Measurements from ENCODE around the gene DIPK2A. TPM values are rescaled to one million over a fixed set of nuclear protein-coding genes. Genes with fewer than 3 reads are reported as not detected.

DIPK2A gene
- total RNA-seq, 1 donor from 2014 or later, result 18.3 TPM

- Mint-ChIP-seq H3K9me3 (ENCODE audit: unreplicated experiment) (no peaks in the 10 kb centered on the region), H3K4me1 (ENCODE audit: low read depth, unreplicated experiment) (peaks cover 25% of the 10 kb centered on the region), H3K27ac (ENCODE audit: unreplicated experiment) (no peak overlapping the region), H3K27me3 (ENCODE audit: unreplicated experiment) (no peaks in the 10 kb centered on the region), H3K36me3 (ENCODE audit: unreplicated experiment) (peaks cover 5% of the 10 kb centered on the region), H3K4me3 (ENCODE audit: unreplicated experiment) (no peak overlapping the region)
- no peak for DNase-seq
- no peak for TF ChIP-seq CTCF (IDR thresholded peaks at IDR 0.05; ENCODE audit: partially characterized antibody, unreplicated experiment)
These were observed 20.1 kb downstream of the DIPK2A start for GRCh38 chr3:143991713-143992112.

GRCh38 chr3:143998266-143998665 is 26.6 kb downstream of the DIPK2A start:
- Mint-ChIP-seq H3K9me3 (ENCODE audit: unreplicated experiment) (no peaks in the 10 kb centered on the region), H3K36me3 (ENCODE audit: unreplicated experiment) (no peaks in the 10 kb centered on the region), H3K27ac (ENCODE audit: unreplicated experiment) (no peak overlapping the region), H3K27me3 (ENCODE audit: unreplicated experiment) (no peaks in the 10 kb centered on the region), H3K4me3 (ENCODE audit: unreplicated experiment) (no peak overlapping the region), H3K4me1 (ENCODE audit: low read depth, unreplicated experiment) (peaks cover 18% of the 10 kb centered on the region)
- TF ChIP-seq CTCF (IDR thresholded peaks at IDR 0.05; ENCODE audit: partially characterized antibody, unreplicated experiment), result no peak
- no peak for DNase-seq

GRCh38 chr3:144003051-144003450 is 31.4 kb downstream of the DIPK2A start:
- H3K4me3 Mint-ChIP-seq (ENCODE audit: unreplicated experiment), result no peak overlapping the region
- no peaks in the 10 kb centered on the region for H3K9me3 Mint-ChIP-seq (ENCODE audit: unreplicated experiment)
- H3K27ac Mint-ChIP-seq (ENCODE audit: unreplicated experiment), result no peak overlapping the region
- TF ChIP-seq CTCF (IDR thresholded peaks at IDR 0.05; ENCODE audit: partially characterized antibody, unreplicated experiment), result no peak
- H3K36me3 Mint-ChIP-seq (ENCODE audit: unreplicated experiment), result no peaks in the 10 kb centered on the region
- no peaks in the 10 kb centered on the region for H3K27me3 Mint-ChIP-seq (ENCODE audit: unreplicated experiment)
- peaks cover 10% of the 10 kb centered on the region for H3K4me1 Mint-ChIP-seq (ENCODE audit: low read depth, unreplicated experiment)
- DNase-seq, result no peak

- no peak for DNase-seq
- H3K36me3 Mint-ChIP-seq (ENCODE audit: unreplicated experiment), result no peaks in the 10 kb centered on the region
- no peak overlapping the region for H3K4me3 Mint-ChIP-seq (ENCODE audit: unreplicated experiment)
- H3K9me3 Mint-ChIP-seq (ENCODE audit: unreplicated experiment), result no peaks in the 10 kb centered on the region
- H3K27ac Mint-ChIP-seq (ENCODE audit: unreplicated experiment), result no peak overlapping the region
- no peak for TF ChIP-seq CTCF (IDR thresholded peaks at IDR 0.05; ENCODE audit: partially characterized antibody, unreplicated experiment)
- no peaks in the 10 kb centered on the region for H3K27me3 Mint-ChIP-seq (ENCODE audit: unreplicated experiment)
- peaks cover 9% of the 10 kb centered on the region for H3K4me1 Mint-ChIP-seq (ENCODE audit: low read depth, unreplicated experiment)
These were observed 38.7 kb downstream of the DIPK2A start for GRCh38 chr3:144010371-144010770.

- H3K4me3 Mint-ChIP-seq (ENCODE audit: unreplicated experiment), result no peak overlapping the region
- no peaks in the 10 kb centered on the region for H3K27me3 Mint-ChIP-seq (ENCODE audit: unreplicated experiment)
- peaks cover 4% of the 10 kb centered on the region for H3K4me1 Mint-ChIP-seq (ENCODE audit: low read depth, unreplicated experiment)
- no peaks in the 10 kb centered on the region for H3K36me3 Mint-ChIP-seq (ENCODE audit: unreplicated experiment)
- no peak for TF ChIP-seq CTCF (IDR thresholded peaks at IDR 0.05; ENCODE audit: partially characterized antibody, unreplicated experiment)
- H3K9me3 Mint-ChIP-seq (ENCODE audit: unreplicated experiment), result no peaks in the 10 kb centered on the region
- no peak for DNase-seq
- H3K27ac Mint-ChIP-seq (ENCODE audit: unreplicated experiment), result no peak overlapping the region
These were observed 39.7 kb downstream of the DIPK2A start for GRCh38 chr3:144011251-144011799.

All from glutamatergic neuron (in vitro differentiated cells).